ENCODE measurements around the gene LEKR1. TPM values are rescaled to one million over a fixed set of nuclear protein-coding genes. Genes with fewer than 3 reads are reported as not detected.
A peak's percentile ranks its signal among the peaks of the same experiment; 100 is the strongest.

LEKR1 gene
- total RNA-seq, 1 donor from 2014 or later, result under 0.01 TPM

- TF ChIP-seq CTCF (IDR thresholded peaks at IDR 0.05; ENCODE audit: insufficient read depth, low read length, severe bottlenecking), result no peak
- peak; percentile 89 for DNase-seq (ENCODE audit: low read depth)
- Histone ChIP-seq H3K27me3 (ENCODE audit: control insufficient read depth, insufficient read depth, low read length) (no peaks in the 10 kb centered on the region), H3K4me3 (ENCODE audit: low read depth, low read length) (no peak overlapping the region), H3K36me3 (ENCODE audit: control insufficient read depth, insufficient read depth, low read length) (no peaks in the 10 kb centered on the region)
- no peak for FAIRE-seq
These were observed 147.8 kb downstream of the LEKR1 start for GRCh38 chr3:156973954-156974353.

GRCh38 chr3:156974931-156975330 is 148.8 kb downstream of the LEKR1 start:
- Histone ChIP-seq H3K36me3 (ENCODE audit: control insufficient read depth, insufficient read depth, low read length) (no peaks in the 10 kb centered on the region), H3K4me3 (ENCODE audit: low read depth, low read length) (no peak overlapping the region), H3K27me3 (ENCODE audit: control insufficient read depth, insufficient read depth, low read length) (no peaks in the 10 kb centered on the region)
- FAIRE-seq (no peak), DNase-seq (ENCODE audit: low read depth) (no peak)
- TF ChIP-seq CTCF (IDR thresholded peaks at IDR 0.05; ENCODE audit: insufficient read depth, low read length, severe bottlenecking), result no peak

GRCh38 chr3:156975721-156976120 is 149.6 kb downstream of the LEKR1 start:
- FAIRE-seq, result no peak
- DNase-seq (ENCODE audit: low read depth), result no peak
- TF ChIP-seq CTCF (IDR thresholded peaks at IDR 0.05; ENCODE audit: insufficient read depth, low read length, severe bottlenecking), result no peak
- Histone ChIP-seq H3K36me3 (ENCODE audit: control insufficient read depth, insufficient read depth, low read length) (no peaks in the 10 kb centered on the region), H3K27me3 (ENCODE audit: control insufficient read depth, insufficient read depth, low read length) (no peaks in the 10 kb centered on the region), H3K4me3 (ENCODE audit: low read depth, low read length) (no peak overlapping the region)

- no peak for TF ChIP-seq CTCF (IDR thresholded peaks at IDR 0.05; ENCODE audit: insufficient read depth, low read length, severe bottlenecking)
- FAIRE-seq (no peak), DNase-seq (ENCODE audit: low read depth) (no peak)
- no peak overlapping the region for H3K4me3 ChIP-seq (ENCODE audit: low read depth, low read length)
- no peaks in the 10 kb centered on the region for H3K36me3 ChIP-seq (ENCODE audit: control insufficient read depth, insufficient read depth, low read length)
- no peaks in the 10 kb centered on the region for H3K27me3 ChIP-seq (ENCODE audit: control insufficient read depth, insufficient read depth, low read length)
These were observed 150.8 kb downstream of the LEKR1 start for GRCh38 chr3:156976933-156977332.

- DNase-seq (ENCODE audit: low read depth) (no peak), FAIRE-seq (no peak)
- Histone ChIP-seq H3K4me3 (ENCODE audit: low read depth, low read length) (no peak overlapping the region), H3K36me3 (ENCODE audit: control insufficient read depth, insufficient read depth, low read length) (no peaks in the 10 kb centered on the region), H3K27me3 (ENCODE audit: control insufficient read depth, insufficient read depth, low read length) (no peaks in the 10 kb centered on the region)
- TF ChIP-seq CTCF (IDR thresholded peaks at IDR 0.05; ENCODE audit: insufficient read depth, low read length, severe bottlenecking), result no peak
These were observed 152.4 kb downstream of the LEKR1 start for GRCh38 chr3:156978481-156978961.

GRCh38 chr3:156981005-156981404 is 154.9 kb downstream of the LEKR1 start:
- Histone ChIP-seq H3K36me3 (ENCODE audit: control insufficient read depth, insufficient read depth, low read length) (no peaks in the 10 kb centered on the region), H3K4me3 (ENCODE audit: low read depth, low read length) (no peak overlapping the region), H3K27me3 (ENCODE audit: control insufficient read depth, insufficient read depth, low read length) (no peaks in the 10 kb centered on the region)
- DNase-seq (ENCODE audit: low read depth) (no peak), FAIRE-seq (no peak)
- TF ChIP-seq CTCF (IDR thresholded peaks at IDR 0.05; ENCODE audit: insufficient read depth, low read length, severe bottlenecking), result no peak
